Mesendoderm (in vitro differentiated cells): Measurements from ENCODE around the gene MAVS.
"Not testable (repeated sequence)": the region's sequence is repeated elsewhere in the genome, so short reads cannot be mapped to it uniquely, and the experiment has no call there.

Source experiments
- DNase-seq: peaks from one replicate; pipeline ENCODE4 v3.0.0; 2013
- H2AK5ac ChIP-seq: 2 replicates; pipeline ENCODE4 v1.6.1; 2013; ENCODE audit warnings: low read length, inconsistent platforms
- H2BK120ac ChIP-seq: 2 replicates; pipeline ENCODE4 v1.6.1; 2013; ENCODE audit warnings: low read depth, mild to moderate bottlenecking, low read length, moderate library complexity, mixed read lengths
- H2BK15ac ChIP-seq: replicated peaks from 2 replicates; pipeline ENCODE4 v1.6.1; 2013; ENCODE audit warnings: low read depth, mild to moderate bottlenecking, moderate library complexity
- H2BK5ac ChIP-seq: 2 replicates; pipeline ENCODE4 v1.6.1; 2013; ENCODE audit warnings: low read length, inconsistent platforms
- H3K18ac ChIP-seq: 2 replicates; pipeline ENCODE4 v1.6.1; 2013; ENCODE audit warnings: mild to moderate bottlenecking, low read length, mixed read lengths
- H3K23ac ChIP-seq: one replicate; pipeline ENCODE4 v1.6.1; 2013; ENCODE audit warnings: low read length
- H3K27ac ChIP-seq: 2 replicates; pipeline ENCODE4 v1.5.1; 2013; ENCODE audit warnings: low read depth, mild to moderate bottlenecking, inconsistent platforms, low read length, moderate library complexity
- H3K27me3 ChIP-seq: 2 replicates; pipeline ENCODE4 v1.6.1; 2013; ENCODE audit warnings: low read length, control low read depth, mild to moderate bottlenecking, inconsistent platforms; ENCODE audit not compliant: insufficient read depth, poor library complexity
- H3K36me3 ChIP-seq: 2 replicates; pipeline ENCODE4 v1.6.1; 2013; ENCODE audit warnings: low read length, inconsistent platforms; ENCODE audit not compliant: control insufficient read depth, insufficient read depth
- H3K4ac ChIP-seq: one replicate; pipeline ENCODE4 v1.6.1; 2013; ENCODE audit warnings: low read depth, mild to moderate bottlenecking, low read length, moderate library complexity
- H3K4me1 ChIP-seq: 2 replicates; pipeline ENCODE4 v1.6.1; 2013; ENCODE audit warnings: low read depth, low read length, inconsistent platforms; ENCODE audit not compliant: control insufficient read depth
- H3K4me2 ChIP-seq: 2 replicates; pipeline ENCODE4 v1.6.1; 2013; ENCODE audit warnings: low read length
- H3K4me3 ChIP-seq: 2 replicates; pipeline ENCODE4 v1.5.1; 2013; ENCODE audit warnings: mild to moderate bottlenecking, low read length
- H3K56ac ChIP-seq: one replicate; pipeline ENCODE4 v1.6.1; 2013; ENCODE audit warnings: low read length
- H3K79me1 ChIP-seq: 2 replicates; pipeline ENCODE4 v1.6.1; 2013; ENCODE audit warnings: low read length, inconsistent platforms
- H3K79me2 ChIP-seq: 2 replicates; pipeline ENCODE4 v1.6.1; 2013; ENCODE audit warnings: mild to moderate bottlenecking, low read length; ENCODE audit not compliant: control insufficient read depth, insufficient read depth
- H3K9ac ChIP-seq: 2 replicates; pipeline ENCODE4 v1.6.1; 2013; ENCODE audit warnings: low read length, inconsistent platforms
- H4K5ac ChIP-seq: one replicate; pipeline ENCODE4 v1.6.1; 2013; ENCODE audit warnings: low read length
- H4K8ac ChIP-seq: one replicate; pipeline ENCODE4 v1.6.1; 2013; ENCODE audit warnings: low read depth, mild to moderate bottlenecking, control low read depth, low read length, moderate library complexity
- WGBS: extraction: QIAGEN DNeasy Blood & Tissue Kit; methylation state at CpG from one replicate; pipeline ENCODE4 v1.1.7; 2013; ENCODE audit warnings: low lambda C conversion rate, missing lambda C conversion rate; ENCODE audit not compliant: insufficient coverage; ENCODE audit errors: extremely low coverage; 5-methylcytosine and 5-hydroxymethylcytosine counted together

Gene MAVS

GRCh38 chr20:3904224-3904623 is 57.6 kb downstream of the MAVS start:
- Histone ChIP-seq H4K8ac (no peak overlapping the region), H3K4me3 (no peak overlapping the region), H3K79me2 (peaks cover 79% of the 10 kb centered on the region), H3K27ac (no peak overlapping the region), H3K27me3 (no peaks in the 10 kb centered on the region), H3K9ac (no peak overlapping the region), H3K4me1 (no peaks in the 10 kb centered on the region), H3K4ac (no peak overlapping the region), H3K56ac (no peak overlapping the region), H3K23ac (no peak overlapping the region), H2BK5ac (no peak overlapping the region), H2BK15ac (no peak overlapping the region), H4K5ac (no peak overlapping the region), H2BK120ac (no peak overlapping the region), H3K18ac (no peak overlapping the region), H3K4me2 (no peak overlapping the region), H3K79me1 (peaks cover 3% of the 10 kb centered on the region), H2AK5ac (no peak overlapping the region), H3K36me3 (peaks cover 3% of the 10 kb centered on the region)
- no CpG with 5 or more reads among the region's 2 CpGs for WGBS
- DNase-seq = no peak

- no peak overlapping the region for H3K4me3 ChIP-seq
- H3K56ac ChIP-seq = no peak overlapping the region
- no peak overlapping the region for H3K27ac ChIP-seq
- no peak overlapping the region for H3K4me2 ChIP-seq
- H4K8ac ChIP-seq = no peak overlapping the region
- no peaks in the 10 kb centered on the region for H3K4me1 ChIP-seq
- no peak overlapping the region for H4K5ac ChIP-seq
- H2BK15ac ChIP-seq = no peak overlapping the region
- no peak for DNase-seq
- WGBS = no CpG with 5 or more reads among the region's 5 CpGs
- no peaks in the 10 kb centered on the region for H3K27me3 ChIP-seq
- H2BK120ac ChIP-seq = no peak overlapping the region
- peaks cover 3% of the 10 kb centered on the region for H3K36me3 ChIP-seq
- H3K79me2 ChIP-seq = peaks cover 81% of the 10 kb centered on the region
- H3K18ac ChIP-seq = no peak overlapping the region
- peaks cover 3% of the 10 kb centered on the region for H3K79me1 ChIP-seq
- H3K4ac ChIP-seq = no peak overlapping the region
- H3K23ac ChIP-seq = no peak overlapping the region
- no peak overlapping the region for H2AK5ac ChIP-seq
- no peak overlapping the region for H3K9ac ChIP-seq
- no peak overlapping the region for H2BK5ac ChIP-seq
Observed at GRCh38 chr20:3904857-3905256, 58.2 kb downstream of the MAVS start.

- H3K27ac ChIP-seq, H3K4me3 ChIP-seq, H3K18ac ChIP-seq, H2BK120ac ChIP-seq, DNase-seq, H3K23ac ChIP-seq, H3K4ac ChIP-seq, H4K5ac ChIP-seq, H3K4me1 ChIP-seq, H3K56ac ChIP-seq, H2AK5ac ChIP-seq, H4K8ac ChIP-seq, H2BK5ac ChIP-seq, H3K4me2 ChIP-seq, H3K27me3 ChIP-seq, H2BK15ac ChIP-seq, H3K9ac ChIP-seq: not testable (repeated sequence)
- no CpG with 5 or more reads among the region's 17 CpGs for WGBS
- peaks cover 13% of the 10 kb centered on the region for H3K36me3 ChIP-seq
- H3K79me1 ChIP-seq = peaks cover 12% of the 10 kb centered on the region
- H3K79me2 ChIP-seq = peaks cover 83% of the 10 kb centered on the region
Observed at GRCh38 chr20:3906744-3907721, 60.4 kb downstream of the MAVS start.

GRCh38 chr20:3908667-3909066 is 62.0 kb downstream of the MAVS start:
- H2BK5ac ChIP-seq = no peak overlapping the region
- peaks cover 18% of the 10 kb centered on the region for H3K36me3 ChIP-seq

GRCh38 chr20:3909952-3910366 is 63.3 kb downstream of the MAVS start:
- H3K36me3 ChIP-seq = peaks cover 18% of the 10 kb centered on the region

More at GRCh38 chr20:3908667-3909066, 62.0 kb downstream of the MAVS start:
- H3K79me2 ChIP-seq = peaks cover 74% of the 10 kb centered on the region
- H3K4me1 ChIP-seq = no peaks in the 10 kb centered on the region
- peaks cover 12% of the 10 kb centered on the region for H3K79me1 ChIP-seq
- no peaks in the 10 kb centered on the region for H3K27me3 ChIP-seq
- no peak overlapping the region for H3K56ac ChIP-seq
- H3K27ac ChIP-seq = no peak overlapping the region
- WGBS = no CpG with 5 or more reads among the region's 4 CpGs
- H2BK120ac ChIP-seq = no peak overlapping the region
- no peak overlapping the region for H3K4me3 ChIP-seq
- H3K4me2 ChIP-seq = no peak overlapping the region
- H4K8ac ChIP-seq = no peak overlapping the region
- DNase-seq = no peak
- no peak overlapping the region for H3K23ac ChIP-seq
- no peak overlapping the region for H3K18ac ChIP-seq
- no peak overlapping the region for H3K9ac ChIP-seq
- no peak overlapping the region for H2AK5ac ChIP-seq
- H4K5ac ChIP-seq = no peak overlapping the region
- H3K4ac ChIP-seq = no peak overlapping the region
- H2BK15ac ChIP-seq = no peak overlapping the region

More at GRCh38 chr20:3909952-3910366, 63.3 kb downstream of the MAVS start:
- Histone ChIP-seq H4K5ac (no peak overlapping the region), H2BK15ac (no peak overlapping the region), H3K79me2 (peaks cover 71% of the 10 kb centered on the region), H3K56ac (no peak overlapping the region), H3K27me3 (no peaks in the 10 kb centered on the region), H2BK5ac (no peak overlapping the region), H3K4me1 (no peaks in the 10 kb centered on the region), H3K27ac (no peak overlapping the region), H3K23ac (no peak overlapping the region), H3K4me2 (no peak overlapping the region), H3K18ac (no peak overlapping the region), H3K4ac (no peak overlapping the region), H3K4me3 (no peak overlapping the region), H3K9ac (no peak overlapping the region), H2BK120ac (no peak overlapping the region), H2AK5ac (no peak overlapping the region), H3K79me1 (peaks cover 14% of the 10 kb centered on the region), H4K8ac (no peak overlapping the region)
- no peak for DNase-seq
